HCT116 (cell line): ENCODE data around the gene MAOA.

ENCODE experiments used
- EGR1 ChIP-seq: IDR thresholded peaks from 2 replicates; pipeline ENCODE4 v1.6.1; 2012; ENCODE audit warnings: low read depth
- POLR2A ChIP-seq: IDR thresholded peaks from 2 replicates; pipeline ENCODE4 v1.7.0; 2011; ENCODE audit warnings: borderline replicate concordance; ENCODE audit not compliant: insufficient read depth, insufficient read length; ENCODE audit errors: extremely low read depth
- RAD21 ChIP-seq: IDR thresholded peaks from 2 replicates; pipeline ENCODE4 v1.6.1; 2012; ENCODE audit warnings: low read depth, mild to moderate bottlenecking
- ZNF274 ChIP-seq: fragments of 200-500 bp; sonication (Bioruptor generic); IDR thresholded peaks from 2 replicates; pipeline ENCODE4 v1.6.1; 2014; ENCODE audit warnings: mild to moderate bottlenecking, low read depth, low read length, inconsistent platforms
- TF ChIP-seq, protein P1 (sequence below), 3 experiments: fragments of 200-600 bp in 1 of 3; sonication (generic) in 1 of 3; IDR thresholded peaks in 2 of 3; conservative IDR thresholded peaks in 1 of 3; 2 replicates each; pipeline ENCODE4 v1.5.1; 2012 to 2017; ENCODE audit warnings: low read depth in 2 of 3, low read length in 2 of 3, antibody characterized with exemption in 1 of 3, borderline replicate concordance in 1 of 3, control low read depth in 1 of 3, mild to moderate bottlenecking in 1 of 3, mixed read lengths in 1 of 3, mixed run types in 1 of 3, moderate library complexity in 1 of 3; ENCODE audit not compliant: insufficient read depth in 1 of 3

GRCh38 chrX:43750248-43750676, 94.2 kb downstream of the MAOA start:
- TF ChIP-seq, protein P1, sequence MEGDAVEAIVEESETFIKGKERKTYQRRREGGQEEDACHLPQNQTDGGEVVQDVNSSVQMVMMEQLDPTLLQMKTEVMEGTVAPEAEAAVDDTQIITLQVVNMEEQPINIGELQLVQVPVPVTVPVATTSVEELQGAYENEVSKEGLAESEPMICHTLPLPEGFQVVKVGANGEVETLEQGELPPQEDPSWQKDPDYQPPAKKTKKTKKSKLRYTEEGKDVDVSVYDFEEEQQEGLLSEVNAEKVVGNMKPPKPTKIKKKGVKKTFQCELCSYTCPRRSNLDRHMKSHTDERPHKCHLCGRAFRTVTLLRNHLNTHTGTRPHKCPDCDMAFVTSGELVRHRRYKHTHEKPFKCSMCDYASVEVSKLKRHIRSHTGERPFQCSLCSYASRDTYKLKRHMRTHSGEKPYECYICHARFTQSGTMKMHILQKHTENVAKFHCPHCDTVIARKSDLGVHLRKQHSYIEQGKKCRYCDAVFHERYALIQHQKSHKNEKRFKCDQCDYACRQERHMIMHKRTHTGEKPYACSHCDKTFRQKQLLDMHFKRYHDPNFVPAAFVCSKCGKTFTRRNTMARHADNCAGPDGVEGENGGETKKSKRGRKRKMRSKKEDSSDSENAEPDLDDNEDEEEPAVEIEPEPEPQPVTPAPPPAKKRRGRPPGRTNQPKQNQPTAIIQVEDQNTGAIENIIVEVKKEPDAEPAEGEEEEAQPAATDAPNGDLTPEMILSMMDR (IDR thresholded peaks at IDR 0.05 in 2 of 3, conservative IDR thresholded peaks at IDR 0.05 in 1 of 3; ENCODE audit: borderline replicate concordance in 1 of 3, insufficient read depth in 1 of 3, low read depth in 2 of 3, low read length in 2 of 3): peak; percentile 25 to 70 (median 55); a peak in 3 of 6 replicates
- TF ChIP-seq EGR1 (no peak), ZNF274 (no peak), POLR2A (no peak), RAD21 (peak; percentile 81)
